Fibroblast of lung (primary cell): ENCODE results near the gene ARID1B.

Experiments used
- EZH2 ChIP-seq: IDR thresholded peaks from 2 replicates; pipeline ENCODE4 v1.5.1; 2012; ENCODE audit warnings: low read length, control low read depth, mild to moderate bottlenecking; ENCODE audit errors: missing control alignments
- TF ChIP-seq, protein P1 (sequence below), 2 donors: IDR thresholded peaks in 1 of 2; conservative IDR thresholded peaks in 1 of 2; 1 replicate in 1 of 2; 2 replicates in 1 of 2; pipeline ENCODE4 v1.5.1; 2011 to 2012; ENCODE audit warnings: low read length in 2 of 2, control low read depth in 1 of 2, inconsistent platforms in 1 of 2, low read depth in 1 of 2, mild to moderate bottlenecking in 1 of 2

DNA sequence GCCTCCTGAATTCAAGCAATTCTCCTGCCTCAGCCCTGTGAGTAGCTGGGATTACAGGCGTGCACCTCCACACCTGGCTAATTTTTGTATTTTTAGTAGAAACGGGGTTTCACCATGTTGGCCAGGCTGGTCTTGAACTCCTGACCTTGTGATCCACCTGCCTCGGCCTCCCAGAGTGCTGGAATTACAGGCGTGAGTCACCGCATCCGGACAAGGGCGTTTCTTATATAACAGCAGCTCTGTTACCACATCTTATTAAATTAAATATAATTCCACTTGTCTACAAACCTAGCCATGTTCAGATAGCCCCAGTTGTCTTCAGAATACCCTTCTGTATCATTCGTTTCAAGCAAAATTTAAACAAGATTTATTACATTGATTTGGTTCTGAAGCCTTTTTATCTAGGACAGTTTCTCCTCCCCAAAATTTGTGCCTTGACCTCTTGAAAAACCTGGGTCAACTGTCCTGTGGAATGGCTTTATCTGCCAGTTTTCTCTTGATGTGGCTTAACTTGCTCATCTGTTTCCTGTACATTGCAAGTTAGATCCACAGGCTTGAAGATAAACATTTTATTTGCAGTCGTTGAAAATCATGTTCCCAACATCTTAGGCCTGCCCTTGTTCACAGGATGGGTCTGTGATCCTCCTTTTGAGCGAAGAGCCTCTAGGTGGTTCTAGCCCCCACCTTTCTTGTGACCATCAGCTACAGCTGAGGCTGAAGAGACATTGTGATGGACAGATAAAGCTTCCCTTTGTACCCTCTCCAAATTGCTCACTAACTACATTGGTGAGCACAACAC, 132.2 kb downstream of the ARID1B start:
- no peak for TF ChIP-seq EZH2
- TF ChIP-seq, protein P1, sequence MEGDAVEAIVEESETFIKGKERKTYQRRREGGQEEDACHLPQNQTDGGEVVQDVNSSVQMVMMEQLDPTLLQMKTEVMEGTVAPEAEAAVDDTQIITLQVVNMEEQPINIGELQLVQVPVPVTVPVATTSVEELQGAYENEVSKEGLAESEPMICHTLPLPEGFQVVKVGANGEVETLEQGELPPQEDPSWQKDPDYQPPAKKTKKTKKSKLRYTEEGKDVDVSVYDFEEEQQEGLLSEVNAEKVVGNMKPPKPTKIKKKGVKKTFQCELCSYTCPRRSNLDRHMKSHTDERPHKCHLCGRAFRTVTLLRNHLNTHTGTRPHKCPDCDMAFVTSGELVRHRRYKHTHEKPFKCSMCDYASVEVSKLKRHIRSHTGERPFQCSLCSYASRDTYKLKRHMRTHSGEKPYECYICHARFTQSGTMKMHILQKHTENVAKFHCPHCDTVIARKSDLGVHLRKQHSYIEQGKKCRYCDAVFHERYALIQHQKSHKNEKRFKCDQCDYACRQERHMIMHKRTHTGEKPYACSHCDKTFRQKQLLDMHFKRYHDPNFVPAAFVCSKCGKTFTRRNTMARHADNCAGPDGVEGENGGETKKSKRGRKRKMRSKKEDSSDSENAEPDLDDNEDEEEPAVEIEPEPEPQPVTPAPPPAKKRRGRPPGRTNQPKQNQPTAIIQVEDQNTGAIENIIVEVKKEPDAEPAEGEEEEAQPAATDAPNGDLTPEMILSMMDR (conservative IDR thresholded peaks at IDR 0.05 in 1 of 2, IDR thresholded peaks at IDR 0.05 in 1 of 2; ENCODE audit: low read depth in 1 of 2, low read length in 2 of 2) = no peak
